Measurements from ENCODE around the gene FAM98A.
A peak's percentile ranks its signal among the peaks of the same experiment; 100 is the strongest.

FAM98A gene

GRCh38 chr2:33599175-33599942 lies at the start of gene FAM98A:
Gene FAM98A (minus strand): TSS chr2:33599299. CDS start chr2:33599221, 78 bp downstream.
- DNase-seq: peak; percentile 92 to 100 (median 98)

- DNase-seq: no peak
Observed at GRCh38 chr2:33645861-33646260, 46.8 kb upstream of the FAM98A start.

GRCh38 chr2:33644215-33644614 lies 45.1 kb upstream of the FAM98A start:
- DNase-seq: no peak

GRCh38 chr2:33636001-33636400 lies 36.9 kb upstream of the FAM98A start:
- DNase-seq: no peak

- DNase-seq: no peak
Observed at GRCh38 chr2:33634261-33634910, 35.3 kb upstream of the FAM98A start.

- DNase-seq: no peak
Observed at GRCh38 chr2:33633315-33633714, 34.2 kb upstream of the FAM98A start.

- no peak for DNase-seq
Observed at GRCh38 chr2:33632831-33633230, 33.7 kb upstream of the FAM98A start.

- DNase-seq: no peak
Observed at GRCh38 chr2:33628031-33628827, 29.1 kb upstream of the FAM98A start.

- no peak for DNase-seq
Observed at GRCh38 chr2:33619028-33619427, 19.9 kb upstream of the FAM98A start.

GRCh38 chr2:33617989-33618388 lies 18.9 kb upstream of the FAM98A start:
- DNase-seq: no peak

- DNase-seq: no peak
Observed at GRCh38 chr2:33617401-33617800, 18.3 kb upstream of the FAM98A start.

- no peak for DNase-seq
Observed at GRCh38 chr2:33616873-33617272, 17.8 kb upstream of the FAM98A start.

- no peak for DNase-seq
Observed at GRCh38 chr2:33614190-33614589, 15.1 kb upstream of the FAM98A start.

GRCh38 chr2:33607905-33608304 lies 8.8 kb upstream of the FAM98A start:
- no peak for DNase-seq

GRCh38 chr2:33607251-33607721 lies 8.2 kb upstream of the FAM98A start:
- DNase-seq: no peak

- DNase-seq: no peak
Observed at GRCh38 chr2:33606622-33607021, 7.5 kb upstream of the FAM98A start.

GRCh38 chr2:33606100-33606499 lies 7.0 kb upstream of the FAM98A start:
- DNase-seq: no peak

- no peak for DNase-seq
Observed at GRCh38 chr2:33605056-33605455, 6.0 kb upstream of the FAM98A start.

- no peak for DNase-seq
Observed at GRCh38 chr2:33603416-33603815, 4.3 kb upstream of the FAM98A start.

- DNase-seq: no peak
Observed at GRCh38 chr2:33602201-33602830, 3.2 kb upstream of the FAM98A start.

GRCh38 chr2:33599943-33600192 lies 769 bp upstream of the FAM98A start:
- no peak for DNase-seq

- peak in 16 of 51 donors; percentile 9 to 68 (median 40) for DNase-seq
Observed at GRCh38 chr2:33598561-33599174, 431 bp downstream of the FAM98A start.
